ELR (cell line): ENCODE results near the gene KCNQ1.

Source experiments
- DNase-seq: peaks from one replicate; pipeline ENCODE4 v3.0.0-alpha.2; 2015; ENCODE audit warnings: low read depth

Gene KCNQ1

GRCh38 chr11:2423157-2424025 is 21.4 kb upstream of the KCNQ1 start:
- no peak for DNase-seq

GRCh38 chr11:2424811-2425495 is 19.9 kb upstream of the KCNQ1 start:
- DNase-seq = no peak

GRCh38 chr11:2425506-2425905 is 19.3 kb upstream of the KCNQ1 start:
- no peak for DNase-seq

GRCh38 chr11:2426221-2426620 is 18.6 kb upstream of the KCNQ1 start:
- no peak for DNase-seq

GRCh38 chr11:2426826-2427521 is 17.8 kb upstream of the KCNQ1 start:
- no peak for DNase-seq

GRCh38 chr11:2427721-2428321 is 17.0 kb upstream of the KCNQ1 start:
- no peak for DNase-seq

- DNase-seq = peak; percentile 60
Observed at GRCh38 chr11:2428322-2428795, 16.4 kb upstream of the KCNQ1 start.

- no peak for DNase-seq
Observed at GRCh38 chr11:2431395-2431794, 13.4 kb upstream of the KCNQ1 start.

GRCh38 chr11:2432171-2432621 is 12.6 kb upstream of the KCNQ1 start:
- DNase-seq = no peak

GRCh38 chr11:2432628-2433071 is 12.2 kb upstream of the KCNQ1 start:
- no peak for DNase-seq

- no peak for DNase-seq
Observed at GRCh38 chr11:2433106-2433925, 11.5 kb upstream of the KCNQ1 start.

- DNase-seq = no peak
Observed at GRCh38 chr11:2434008-2434407, 10.8 kb upstream of the KCNQ1 start.

GRCh38 chr11:2434506-2435255 is 10.1 kb upstream of the KCNQ1 start:
- DNase-seq = no peak

GRCh38 chr11:2435288-2436012 is 9.4 kb upstream of the KCNQ1 start:
- no peak for DNase-seq

- DNase-seq = no peak
Observed at GRCh38 chr11:2436013-2436520, 8.7 kb upstream of the KCNQ1 start.

GRCh38 chr11:2436521-2437031 is 8.2 kb upstream of the KCNQ1 start:
- no peak for DNase-seq

GRCh38 chr11:2437516-2437915 is 7.3 kb upstream of the KCNQ1 start:
- no peak for DNase-seq

GRCh38 chr11:2439820-2440219 is 5.0 kb upstream of the KCNQ1 start:
- no peak for DNase-seq

- no peak for DNase-seq
Observed at GRCh38 chr11:2440646-2441045, 4.2 kb upstream of the KCNQ1 start.
